PC-9 (cell line): Measurements from ENCODE around the gene COL23A1. TPM values are rescaled to one million over a fixed set of nuclear protein-coding genes. Genes with fewer than 3 reads are reported as not detected.

ENCODE experiments used
- BruUV-seq: library from RNA; stranded (reverse); fragments of 400-500 nt; replicated peaks from 2 replicates; lab custom pipeline; 2021; lab: Mats Ljungman, UMichigan
- CTCF ChIA-PET: fragments of 300-600 bp; sonication (Branson Sonifier 250); formaldehyde crosslinking; loops from one replicate; lab custom pipeline; 2022; ENCODE audit warnings: antibody characterized with exemption; lab: Charles Lee
- POLR2A ChIA-PET: fragments of 300-600 bp; sonication (Branson Sonifier 250); formaldehyde crosslinking; loops from one replicate; lab custom pipeline; 2022; ENCODE audit warnings: antibody characterized with exemption; ENCODE audit not compliant: unreplicated experiment; lab: Charles Lee
- DNase-seq, 2 experiments: peaks; one replicate each; pipeline versions ENCODE4 v3.0.0 to v3.0.0-alpha.2; 2015 to 2022; ENCODE audit warnings: mixed read lengths in 1 of 2
- H2AFZ ChIP-seq: fragments of 200-600 bp; sonication (generic); 2 replicates; pipeline ENCODE4 v1.8.1; 2017; ENCODE audit warnings: antibody characterized with exemption
- H3F3A ChIP-seq: fragments of 200-600 bp; sonication (generic); 2 replicates; pipeline ENCODE4 v1.8.1; 2017; ENCODE audit warnings: antibody characterized with exemption, mild to moderate bottlenecking, low read depth; ENCODE audit not compliant: insufficient read depth
- H3K27ac ChIP-seq: fragments of 200-600 bp; sonication (generic); 2 replicates; pipeline ENCODE4 v1.6.1; 2016; ENCODE audit warnings: mixed run types
- H3K27me3 ChIP-seq: fragments of 200-600 bp; sonication (generic); 2 replicates; pipeline ENCODE4 v1.6.1; 2016; ENCODE audit warnings: low read depth, mixed run types; ENCODE audit not compliant: insufficient read depth
- H3K36me3 ChIP-seq: fragments of 200-600 bp; sonication (generic); 2 replicates; pipeline ENCODE4 v1.6.1; 2016; ENCODE audit warnings: low read depth, mixed run types
- H3K4me1 ChIP-seq: fragments of 200-600 bp; sonication (generic); replicated peaks from 2 replicates; pipeline ENCODE4 v1.6.1; 2016; ENCODE audit warnings: mixed run types; ENCODE audit not compliant: insufficient read depth
- H3K4me2 ChIP-seq: fragments of 200-600 bp; sonication (generic); 2 replicates; pipeline ENCODE4 v1.6.1; 2017; ENCODE audit warnings: mixed run types
- H3K4me3 ChIP-seq: fragments of 200-600 bp; sonication (generic); 2 replicates; pipeline ENCODE4 v1.6.1; 2016; ENCODE audit warnings: mixed run types
- H3K79me2 ChIP-seq: fragments of 200-600 bp; sonication (generic); 2 replicates; pipeline ENCODE4 v1.6.1; 2017; ENCODE audit warnings: low read depth, mixed run types
- H3K9me2 ChIP-seq: fragments of 200-600 bp; sonication (generic); 2 replicates; pipeline ENCODE4 v1.8.1; 2017; ENCODE audit warnings: mild to moderate bottlenecking; ENCODE audit not compliant: insufficient read depth
- H3K9me3 ChIP-seq: fragments of 200-600 bp; sonication (generic); 2 replicates; pipeline ENCODE4 v1.8.1; 2016; ENCODE audit warnings: low read depth; ENCODE audit not compliant: insufficient read depth
- H4K20me1 ChIP-seq: fragments of 200-600 bp; sonication (generic); 2 replicates; pipeline ENCODE4 v1.8.1; 2017; ENCODE audit not compliant: insufficient read depth
- CTCF ChIP-seq: fragments of 200-600 bp; sonication (generic); conservative IDR thresholded peaks from 2 replicates; pipeline ENCODE4 v1.6.1; 2017; ENCODE audit warnings: mixed run types, antibody characterized with exemption, mild to moderate bottlenecking, moderate library complexity
- EZH2 ChIP-seq: fragments of 200-600 bp; sonication (generic); IDR thresholded peaks from 2 replicates; pipeline ENCODE4 v1.8.0; 2017; ENCODE audit warnings: antibody characterized with exemption, low read depth
- intact Hi-C: fragments of 100-400 bp; cut with micrococcal nuclease; formaldehyde crosslinking; loops from one replicate; pipeline ENCODE4 v1.10.0; 2022; ENCODE audit not compliant: unreplicated experiment
- total RNA-seq: library from RNA; stranded (reverse); gene quantifications from 2 replicates; pipeline ENCODE4 v1.2.3, GENCODE V29; 2021

COL23A1 gene
- total RNA-seq, 1 experiment from 2014 or later: not detected

- no peaks in the 10 kb centered on the region for H3K4me1 ChIP-seq
- H2AFZ ChIP-seq: no peak overlapping the region
- no peak for TF ChIP-seq EZH2
- no peak for TF ChIP-seq CTCF
- peaks cover 38% of the 10 kb centered on the region for H3F3A ChIP-seq
- CTCF ChIA-PET: no interaction called here
- intact Hi-C loops: no loop called here
- H3K9me3 ChIP-seq: no peaks in the 10 kb centered on the region
- H3K27me3 ChIP-seq: no peaks in the 10 kb centered on the region
- H3K27ac ChIP-seq: no peak overlapping the region
- no peaks in the 10 kb centered on the region for H3K79me2 ChIP-seq
- H4K20me1 ChIP-seq: peaks cover 18% of the 10 kb centered on the region
- no peak for DNase-seq
- H3K36me3 ChIP-seq: peaks cover 5% of the 10 kb centered on the region
- no peak overlapping the region for H3K4me2 ChIP-seq
- no TSS peak for BruUV-seq
- POLR2A ChIA-PET: no interaction called here
- H3K9me2 ChIP-seq: no peaks in the 10 kb centered on the region
- no peak overlapping the region for H3K4me3 ChIP-seq
Observed at GRCh38 chr5:178221282-178221681, 368.9 kb downstream of the COL23A1 start.

GRCh38 chr5:178218827-178219226, 371.4 kb downstream of the COL23A1 start:
- H3K4me3 ChIP-seq: no peak overlapping the region
- H3K36me3 ChIP-seq: peaks cover 5% of the 10 kb centered on the region; the same call in 1 of the 2 replicates
- ChIA-PET POLR2A (no interaction called here), CTCF (no interaction called here)
- H3K4me1 ChIP-seq: no peaks in the 10 kb centered on the region
- no peak overlapping the region for H3K4me2 ChIP-seq
- intact Hi-C loops: no loop called here
- no peaks in the 10 kb centered on the region for H3K27me3 ChIP-seq
- H3K9me3 ChIP-seq: no peaks in the 10 kb centered on the region
- no TSS peak for BruUV-seq
- peaks cover 57% of the 10 kb centered on the region for H3F3A ChIP-seq
- H3K79me2 ChIP-seq: no peaks in the 10 kb centered on the region
- DNase-seq: no peak
- H3K9me2 ChIP-seq: no peaks in the 10 kb centered on the region
- TF ChIP-seq EZH2 (no peak), CTCF (no peak)
- H2AFZ ChIP-seq: no peak overlapping the region
- peaks cover 32% of the 10 kb centered on the region for H4K20me1 ChIP-seq
- H3K27ac ChIP-seq: no peak overlapping the region

GRCh38 chr5:178218237-178218776, 371.9 kb downstream of the COL23A1 start:
- no peak for DNase-seq
- no peaks in the 10 kb centered on the region for H3K79me2 ChIP-seq
- no peaks in the 10 kb centered on the region for H3K9me2 ChIP-seq
- no TSS peak for BruUV-seq
- no peak overlapping the region for H3K4me3 ChIP-seq
- TF ChIP-seq EZH2: no peak
- TF ChIP-seq CTCF: no peak
- no peaks in the 10 kb centered on the region for H3K9me3 ChIP-seq
- H3F3A ChIP-seq: peaks cover 62% of the 10 kb centered on the region
- no peaks in the 10 kb centered on the region for H3K27me3 ChIP-seq
- POLR2A ChIA-PET: no interaction called here
- intact Hi-C loops: no loop called here
- H3K4me1 ChIP-seq: no peaks in the 10 kb centered on the region
- H4K20me1 ChIP-seq: peaks cover 34% of the 10 kb centered on the region
- no peak overlapping the region for H2AFZ ChIP-seq
- CTCF ChIA-PET: no interaction called here
- H3K36me3 ChIP-seq: peaks cover 5% of the 10 kb centered on the region; the same call in 1 of the 2 replicates
- no peak overlapping the region for H3K27ac ChIP-seq
- H3K4me2 ChIP-seq: no peak overlapping the region
